Trophoblast cell (in vitro differentiated cells and primary cell): ENCODE data around the gene INTS6. TPM values are rescaled to one million over a fixed set of nuclear protein-coding genes. Genes with fewer than 3 reads are reported as not detected.
A peak's percentile ranks its signal among the peaks of the same experiment; 100 is the strongest.

Experiments used
- DNase-seq, 2 donors: peaks; one replicate each; pipeline ENCODE4 v3.0.0-alpha.2; 2016
- H2AFZ ChIP-seq: 2 replicates; pipeline ENCODE4 v1.6.1; 2013; ENCODE audit warnings: low read length, moderate library complexity, mild to moderate bottlenecking; ENCODE audit not compliant: insufficient read depth, poor library complexity
- H2AK5ac ChIP-seq: 2 replicates; pipeline ENCODE4 v1.6.1; 2013; ENCODE audit warnings: mild to moderate bottlenecking, low read length
- H2BK120ac ChIP-seq: 2 replicates; pipeline ENCODE4 v1.6.1; 2013; ENCODE audit warnings: low read length, mild to moderate bottlenecking, moderate library complexity; ENCODE audit not compliant: insufficient read depth, poor library complexity
- H2BK12ac ChIP-seq: 2 replicates; pipeline ENCODE4 v1.6.1; 2013; ENCODE audit warnings: mild to moderate bottlenecking, low read length, moderate library complexity
- H2BK5ac ChIP-seq: 2 replicates; pipeline ENCODE4 v1.6.1; 2013; ENCODE audit warnings: low read length, low read depth, moderate library complexity, mild to moderate bottlenecking; ENCODE audit not compliant: poor library complexity
- H3K14ac ChIP-seq: 2 replicates; pipeline ENCODE4 v1.6.1; 2013; ENCODE audit warnings: mild to moderate bottlenecking, low read length
- H3K18ac ChIP-seq: 2 replicates; pipeline ENCODE4 v1.6.1; 2013; ENCODE audit warnings: mild to moderate bottlenecking, low read length
- H3K23ac ChIP-seq: 2 replicates; pipeline ENCODE4 v1.6.1; 2013; ENCODE audit warnings: low read length
- H3K27ac ChIP-seq: 2 replicates; pipeline ENCODE4 v1.5.1; 2013; ENCODE audit warnings: low read depth, mild to moderate bottlenecking, inconsistent platforms, low read length, moderate library complexity
- H3K27me3 ChIP-seq: 2 replicates; pipeline ENCODE4 v1.6.1; 2013; ENCODE audit warnings: inconsistent platforms, mild to moderate bottlenecking, low read length, moderate library complexity; ENCODE audit not compliant: insufficient read depth
- H3K36me3 ChIP-seq, 2 experiments: 1 replicate in 1 of 2; 2 replicates in 1 of 2; pipeline ENCODE4 v1.6.1; 2013; ENCODE audit warnings: low read length in 2 of 2, mild to moderate bottlenecking in 2 of 2, moderate library complexity in 1 of 2; ENCODE audit not compliant: insufficient read depth in 2 of 2, control insufficient read depth in 1 of 2
- H3K4ac ChIP-seq: 2 replicates; pipeline ENCODE4 v1.6.1; 2013; ENCODE audit warnings: low read depth, mild to moderate bottlenecking, low read length, moderate library complexity
- H3K4me1 ChIP-seq, 2 experiments: 1 replicate in 1 of 2; 2 replicates in 1 of 2; pipeline ENCODE4 v1.6.1; 2013; ENCODE audit warnings: low read length in 2 of 2, mild to moderate bottlenecking in 2 of 2, moderate library complexity in 1 of 2; ENCODE audit not compliant: insufficient read depth in 2 of 2, control insufficient read depth in 1 of 2
- H3K4me2 ChIP-seq: 2 replicates; pipeline ENCODE4 v1.6.1; 2013; ENCODE audit warnings: inconsistent platforms, mild to moderate bottlenecking, low read length, moderate library complexity
- H3K4me3 ChIP-seq: 2 replicates; pipeline ENCODE4 v1.5.1; 2013; ENCODE audit warnings: mild to moderate bottlenecking, low read depth, low read length, inconsistent platforms
- H3K79me1 ChIP-seq: one replicate; pipeline ENCODE4 v1.6.1; 2013; ENCODE audit warnings: low read length
- H3K79me2 ChIP-seq: 2 replicates; pipeline ENCODE4 v1.6.1; 2013; ENCODE audit warnings: low read length, mild to moderate bottlenecking; ENCODE audit not compliant: control insufficient read depth, insufficient read depth, poor library complexity
- H3K9ac ChIP-seq: 2 replicates; pipeline ENCODE4 v1.6.1; 2013; ENCODE audit warnings: mild to moderate bottlenecking, low read length
- H3K9me3 ChIP-seq: 2 replicates; pipeline ENCODE4 v1.6.1; 2013; ENCODE audit warnings: low read depth, mild to moderate bottlenecking, control low read depth, inconsistent platforms, low read length; ENCODE audit not compliant: insufficient read depth
- H4K12ac ChIP-seq: 2 replicates; pipeline ENCODE4 v1.6.1; 2013; ENCODE audit warnings: low read depth, mild to moderate bottlenecking, low read length, moderate library complexity
- H4K8ac ChIP-seq: 2 replicates; pipeline ENCODE4 v1.6.1; 2013; ENCODE audit warnings: low read depth, mild to moderate bottlenecking, low read length, moderate library complexity
- H4K91ac ChIP-seq: one replicate; pipeline ENCODE4 v1.6.1; 2013; ENCODE audit warnings: low read depth, mild to moderate bottlenecking, low read length, moderate library complexity
- WGBS: extraction: QIAGEN DNeasy Blood & Tissue Kit; methylation state at CpG from one replicate; pipeline ENCODE4 v1.1.7; 2013; ENCODE audit warnings: missing lambda C conversion rate; ENCODE audit not compliant: insufficient read length, insufficient coverage; ENCODE audit errors: extremely low coverage; 5-methylcytosine and 5-hydroxymethylcytosine counted together
- polyA plus RNA-seq: library from polyadenylated mRNA; stranded (reverse); fragments of 200-250 nt; gene quantifications from 2 replicates; pipeline ENCODE4 v1.2.3, GENCODE V29; 2013

INTS6 gene, protein sequence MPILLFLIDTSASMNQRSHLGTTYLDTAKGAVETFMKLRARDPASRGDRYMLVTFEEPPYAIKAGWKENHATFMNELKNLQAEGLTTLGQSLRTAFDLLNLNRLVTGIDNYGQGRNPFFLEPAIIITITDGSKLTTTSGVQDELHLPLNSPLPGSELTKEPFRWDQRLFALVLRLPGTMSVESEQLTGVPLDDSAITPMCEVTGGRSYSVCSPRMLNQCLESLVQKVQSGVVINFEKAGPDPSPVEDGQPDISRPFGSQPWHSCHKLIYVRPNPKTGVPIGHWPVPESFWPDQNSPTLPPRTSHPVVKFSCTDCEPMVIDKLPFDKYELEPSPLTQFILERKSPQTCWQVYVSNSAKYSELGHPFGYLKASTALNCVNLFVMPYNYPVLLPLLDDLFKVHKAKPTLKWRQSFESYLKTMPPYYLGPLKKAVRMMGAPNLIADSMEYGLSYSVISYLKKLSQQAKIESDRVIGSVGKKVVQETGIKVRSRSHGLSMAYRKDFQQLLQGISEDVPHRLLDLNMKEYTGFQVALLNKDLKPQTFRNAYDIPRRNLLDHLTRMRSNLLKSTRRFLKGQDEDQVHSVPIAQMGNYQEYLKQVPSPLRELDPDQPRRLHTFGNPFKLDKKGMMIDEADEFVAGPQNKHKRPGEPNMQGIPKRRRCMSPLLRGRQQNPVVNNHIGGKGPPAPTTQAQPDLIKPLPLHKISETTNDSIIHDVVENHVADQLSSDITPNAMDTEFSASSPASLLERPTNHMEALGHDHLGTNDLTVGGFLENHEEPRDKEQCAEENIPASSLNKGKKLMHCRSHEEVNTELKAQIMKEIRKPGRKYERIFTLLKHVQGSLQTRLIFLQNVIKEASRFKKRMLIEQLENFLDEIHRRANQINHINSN
- 31.0 and 31.6 TPM in 2 replicates for polyA plus RNA-seq

- peak within 1 kb of the TSS; percentile 89 for H2BK5ac ChIP-seq
- peak within 1 kb of the TSS; percentile 92 for H2AK5ac ChIP-seq
- H3K18ac ChIP-seq = peak within 1 kb of the TSS; percentile 93
- H3K9me3 ChIP-seq = peaks cover 3% of the 10 kb centered on the region
- peak within 1 kb of the TSS; percentile 81 for H3K14ac ChIP-seq
- peak within 1 kb of the TSS; percentile 90 for H4K91ac ChIP-seq
- peak within 1 kb of the TSS; percentile 99 for H3K9ac ChIP-seq
- peaks cover 16% of the 10 kb centered on the region for H3K79me2 ChIP-seq
- peaks cover 2% of the 10 kb centered on the region in 2 experiments for H3K36me3 ChIP-seq
- H2BK120ac ChIP-seq = peak within 1 kb of the TSS; percentile 75
- peaks cover 23% of the 10 kb centered on the region for H3K79me1 ChIP-seq
- peak within 1 kb of the TSS; percentile 84 for H3K4me2 ChIP-seq
- H3K27ac ChIP-seq = peak within 1 kb of the TSS; percentile 97
- H3K23ac ChIP-seq = no peak within 1 kb of the TSS
- H4K12ac ChIP-seq = peak within 1 kb of the TSS; percentile 80
- no peak within 1 kb of the TSS for H2BK12ac ChIP-seq
- peak within 1 kb of the TSS; percentile 92 for H3K4me3 ChIP-seq
- H3K27me3 ChIP-seq = no peaks in the 10 kb centered on the region
- no peaks in the 10 kb centered on the region for H3K4me1 ChIP-seq
- peak; percentile 98 to 99 for DNase-seq
- H3K4ac ChIP-seq = peak within 1 kb of the TSS; percentile 84
- WGBS = no CpG with 5 or more reads among the region's 69 CpGs
- H2AFZ ChIP-seq = peak within 1 kb of the TSS; percentile 77
- H4K8ac ChIP-seq = peak within 1 kb of the TSS; percentile 91
Observed at GRCh38 chr13:51452361-51453206, at the start of gene INTS6. Gene INTS6 (minus strand): TSS chr13:51453036. CDS start chr13:51452525, 511 bp downstream.

DNA sequence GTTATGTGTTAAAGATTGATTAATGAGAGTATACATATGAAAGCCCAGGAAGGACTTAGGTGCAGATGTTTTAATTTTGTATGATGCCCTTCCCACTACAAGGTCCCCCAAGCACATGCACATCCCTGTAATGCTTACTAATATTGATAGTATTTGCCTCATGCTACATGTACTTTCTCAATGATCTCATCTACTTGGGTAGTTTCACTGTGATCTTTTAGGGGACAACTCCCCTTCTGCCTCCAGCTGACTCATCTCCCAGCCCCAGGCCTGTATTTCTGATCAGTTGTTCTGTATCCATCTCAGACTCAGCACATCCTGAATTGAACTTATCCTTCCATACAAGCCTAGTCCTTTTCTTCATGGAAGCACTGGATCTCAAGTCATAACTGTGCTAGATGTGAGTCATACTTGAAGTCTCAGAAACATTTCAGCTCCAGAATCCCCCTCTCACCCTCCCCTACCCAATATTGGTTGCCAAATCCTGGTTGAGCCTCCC is 49.4 kb upstream of the INTS6 start:
- Histone ChIP-seq H3K27ac (no peak overlapping the region), H4K91ac (no peak overlapping the region), H3K9me3 (no peaks in the 10 kb centered on the region), H2AK5ac (no peak overlapping the region), H3K23ac (no peak overlapping the region), H2BK120ac (no peak overlapping the region), H2AFZ (no peak overlapping the region), H3K18ac (no peak overlapping the region), H3K79me2 (no peaks in the 10 kb centered on the region), H3K79me1 (no peaks in the 10 kb centered on the region), H2BK5ac (no peak overlapping the region), H3K4me3 (no peak overlapping the region), H3K27me3 (no peaks in the 10 kb centered on the region), H3K36me3 (no peaks in the 10 kb centered on the region), H3K4me2 (no peak overlapping the region), H3K9ac (no peak overlapping the region), H3K4ac (no peak overlapping the region), H4K12ac (no peak overlapping the region), H3K4me1 (no peaks in the 10 kb centered on the region), H4K8ac (no peak overlapping the region), H3K14ac (no peak overlapping the region), H2BK12ac (no peak overlapping the region)
- DNase-seq = no peak

DNA sequence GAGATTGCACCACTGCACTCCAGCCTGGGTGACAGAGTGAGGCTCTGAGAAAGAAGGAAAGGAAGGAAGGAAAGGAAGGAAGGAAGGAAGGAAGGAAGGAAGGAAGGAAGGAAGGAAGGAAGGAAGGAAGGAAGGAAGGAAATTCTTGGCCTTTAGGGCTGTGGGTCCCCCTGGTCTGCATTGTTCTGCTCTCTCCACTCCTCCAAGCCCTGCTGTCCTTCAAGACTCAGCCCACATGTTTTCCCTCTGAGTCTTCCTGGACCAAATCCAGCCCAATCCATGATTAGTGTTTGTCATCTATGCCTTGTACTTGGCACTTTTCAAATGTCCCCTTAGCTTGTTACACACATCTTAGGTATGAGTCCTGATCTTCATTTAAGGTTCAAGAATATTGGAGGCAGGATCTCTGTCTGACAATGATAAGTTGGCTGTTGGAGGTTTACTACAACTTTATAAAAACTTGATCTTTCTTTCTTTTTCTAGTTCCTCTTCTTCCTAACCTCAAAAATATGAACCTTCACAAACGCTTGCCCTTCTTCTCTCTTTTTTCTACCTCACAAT is 48.8 kb upstream of the INTS6 start:
- no peak overlapping the region for H4K12ac ChIP-seq
- no peak overlapping the region for H2BK12ac ChIP-seq
- no peak overlapping the region for H2AFZ ChIP-seq
- no peak overlapping the region for H2BK120ac ChIP-seq
- H3K79me1 ChIP-seq = no peaks in the 10 kb centered on the region
- no CpG with 5 or more reads among the region's 1 CpG for WGBS
- no peak overlapping the region for H4K8ac ChIP-seq
- DNase-seq = no peak
- no peak overlapping the region for H3K4me2 ChIP-seq
- no peak overlapping the region for H3K27ac ChIP-seq
- no peak overlapping the region for H3K9ac ChIP-seq
- no peaks in the 10 kb centered on the region for H3K9me3 ChIP-seq
- no peak overlapping the region for H2AK5ac ChIP-seq
- H3K14ac ChIP-seq = no peak overlapping the region
- no peaks in the 10 kb centered on the region for H3K79me2 ChIP-seq
- H3K4me1 ChIP-seq = no peaks in the 10 kb centered on the region
- H3K23ac ChIP-seq = no peak overlapping the region
- H3K27me3 ChIP-seq = no peaks in the 10 kb centered on the region
- H4K91ac ChIP-seq = no peak overlapping the region
- H3K4me3 ChIP-seq = no peak overlapping the region
- no peak overlapping the region for H3K18ac ChIP-seq
- no peak overlapping the region for H2BK5ac ChIP-seq
- H3K4ac ChIP-seq = no peak overlapping the region
- H3K36me3 ChIP-seq = no peaks in the 10 kb centered on the region

DNA sequence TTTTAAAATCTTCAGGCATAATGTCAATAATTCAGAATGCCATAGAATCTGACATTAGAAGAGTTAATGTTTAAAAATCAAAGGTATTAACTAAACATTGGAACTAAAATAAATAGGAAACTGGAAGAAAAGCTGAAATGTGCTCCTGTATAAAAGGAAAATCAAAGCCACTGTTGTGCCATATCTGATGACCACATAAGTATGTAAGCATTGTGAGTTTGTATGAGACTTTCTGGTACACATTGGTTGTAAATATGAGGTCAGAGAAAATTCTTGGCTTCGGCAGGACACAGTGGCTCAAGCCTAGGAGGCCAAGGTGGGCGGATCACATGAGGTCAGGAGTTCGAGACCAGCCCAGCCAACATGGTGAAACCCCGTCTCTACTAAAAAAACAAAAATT is 48.3 kb upstream of the INTS6 start:
- WGBS = no CpG with 5 or more reads among the region's 4 CpGs

More for the DNA sequence above, 48.3 kb upstream of the INTS6 start:
- Histone ChIP-seq H4K8ac (no peak overlapping the region), H3K36me3 (no peaks in the 10 kb centered on the region), H3K9me3 (no peaks in the 10 kb centered on the region), H3K18ac (no peak overlapping the region), H3K4me2 (no peak overlapping the region), H3K4ac (no peak overlapping the region), H2BK120ac (no peak overlapping the region), H3K27ac (no peak overlapping the region), H2BK5ac (no peak overlapping the region), H3K79me2 (no peaks in the 10 kb centered on the region), H2AK5ac (no peak overlapping the region), H2AFZ (no peak overlapping the region), H3K79me1 (no peaks in the 10 kb centered on the region), H3K9ac (no peak overlapping the region), H3K27me3 (no peaks in the 10 kb centered on the region), H2BK12ac (no peak overlapping the region), H4K12ac (no peak overlapping the region), H3K4me1 (no peaks in the 10 kb centered on the region), H3K14ac (no peak overlapping the region), H3K23ac (no peak overlapping the region), H4K91ac (no peak overlapping the region), H3K4me3 (no peak overlapping the region)
- no peak for DNase-seq
